Suppressor macrophage treated with lipopolysaccharide for 4 hours (primary cell): ENCODE measurements around the gene NDUFAF7.
A peak's percentile ranks its signal among the peaks of the same experiment; 100 is the strongest.
"Not testable (repeated sequence)": the region's sequence is repeated elsewhere in the genome, so short reads cannot be mapped to it uniquely, and the experiment has no call there.

Experiments used
- DNase-seq: peaks from one replicate; pipeline ENCODE4 v3.0.0-alpha.2; 2020

NDUFAF7 gene

GRCh38 chr2:37231241-37232130 is at the start of gene NDUFAF7, which contains the start of gene CEBPZ:
Gene NDUFAF7 (plus strand): TSS chr2:37231658. CDS start chr2:37231706, 48 bp downstream.
Gene CEBPZ (minus strand): TSS chr2:37231596. CDS start chr2:37231567, 29 bp downstream.
- DNase-seq = peak; percentile 95

- no peak for DNase-seq
Measured at GRCh38 chr2:37181726-37182684, 49.5 kb upstream of the NDUFAF7 start.

GRCh38 chr2:37188570-37188969 is 42.9 kb upstream of the NDUFAF7 start, which contains the start of gene SULT6B1:
Gene SULT6B1 (minus strand): TSS chr2:37188670. CDS start chr2:37188640, 30 bp downstream.
- DNase-seq = no peak

GRCh38 chr2:37189452-37190153 is 41.9 kb upstream of the NDUFAF7 start:
- peak; percentile 77 for DNase-seq

GRCh38 chr2:37190290-37190689 is 41.2 kb upstream of the NDUFAF7 start:
- no peak for DNase-seq

GRCh38 chr2:37191253-37191652 is 40.2 kb upstream of the NDUFAF7 start:
- DNase-seq = no peak

GRCh38 chr2:37191747-37192146 is 39.7 kb upstream of the NDUFAF7 start:
- DNase-seq = no peak

GRCh38 chr2:37192551-37192950 is 38.9 kb upstream of the NDUFAF7 start:
- DNase-seq = no peak

GRCh38 chr2:37195862-37196319 is 35.6 kb upstream of the NDUFAF7 start:
- DNase-seq = not testable (repeated sequence)

- DNase-seq = peak; percentile 91
Measured at GRCh38 chr2:37196320-37197195, 34.9 kb upstream of the NDUFAF7 start, which contains the start of gene CEBPZOS. Gene CEBPZOS (plus strand): TSS chr2:37196496. CDS start chr2:37199705, 3,209 bp downstream.

- no peak for DNase-seq
Measured at GRCh38 chr2:37198681-37199065, 32.8 kb upstream of the NDUFAF7 start.

- DNase-seq = no peak
Measured at GRCh38 chr2:37201208-37201607, 30.2 kb upstream of the NDUFAF7 start.

- no peak for DNase-seq
Measured at GRCh38 chr2:37201766-37202165, 29.7 kb upstream of the NDUFAF7 start.

GRCh38 chr2:37203708-37204107 is 27.8 kb upstream of the NDUFAF7 start:
- no peak for DNase-seq

GRCh38 chr2:37205071-37205661 is 26.3 kb upstream of the NDUFAF7 start:
- DNase-seq = not testable (repeated sequence)

GRCh38 chr2:37205689-37206341 is 25.6 kb upstream of the NDUFAF7 start:
- no peak for DNase-seq

GRCh38 chr2:37206760-37207159 is 24.7 kb upstream of the NDUFAF7 start:
- DNase-seq = not testable (repeated sequence)

- no peak for DNase-seq
Measured at GRCh38 chr2:37211212-37211611, 20.2 kb upstream of the NDUFAF7 start.

- DNase-seq = no peak
Measured at GRCh38 chr2:37211939-37212338, 19.5 kb upstream of the NDUFAF7 start.

- DNase-seq = peak; percentile 36
Measured at GRCh38 chr2:37215250-37215649, 16.2 kb upstream of the NDUFAF7 start.
